GM10248 (cell line): ENCODE measurements around the gene KRTAP6-1.

Source experiments
- CTCF ChIA-PET: fragments of 300-600 bp; sonication (Branson Sonifier 250); formaldehyde crosslinking; extraction: SDS; loops from one replicate; lab custom pipeline; 2021; ENCODE audit warnings: antibody characterized with exemption; lab: Yijun Ruan, JAX
- POLR2A ChIA-PET: fragments of 350-650 bp; sonication (Branson Sonifier 250); formaldehyde crosslinking; extraction: SDS; loops from one replicate; lab custom pipeline; 2020; ENCODE audit warnings: antibody characterized with exemption; lab: Yijun Ruan, JAX
- DNase-seq: peaks from one replicate; pipeline ENCODE4 v3.0.0; 2012; ENCODE audit errors: extremely low spot score
- TF ChIP-seq, protein P1 (sequence below): IDR thresholded peaks from 2 replicates; pipeline ENCODE4 v1.5.1; 2012; ENCODE audit warnings: mild to moderate bottlenecking, low read depth; ENCODE audit errors: extremely low read depth, missing control alignments, control extremely low read depth

The KRTAP6-1 gene, protein sequence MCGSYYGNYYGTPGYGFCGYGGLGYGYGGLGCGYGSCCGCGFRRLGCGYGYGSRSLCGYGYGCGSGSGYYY

DNA sequence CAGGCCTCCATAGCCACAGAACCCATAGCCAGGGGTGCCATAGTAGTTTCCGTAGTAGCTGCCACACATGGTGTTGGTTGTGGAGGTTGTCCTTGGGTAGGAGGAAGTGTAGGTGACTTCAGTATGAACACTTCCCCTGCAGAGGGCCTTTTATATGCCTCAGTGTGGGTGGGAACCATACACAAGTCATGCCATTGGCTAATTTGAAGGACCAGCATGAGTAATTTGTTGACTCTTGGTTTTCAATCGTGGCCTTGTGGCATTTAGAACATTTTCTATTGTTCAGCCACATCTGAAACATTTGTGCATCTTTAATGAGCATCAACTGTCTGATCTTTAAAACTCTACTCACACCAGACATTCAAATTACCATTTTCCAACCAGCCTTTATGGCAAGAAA is at the start of gene KRTAP6-1:
Gene KRTAP6-1 (minus strand): TSS at position 95 of the 400 bp plus-strand sequence. CDS start 26 bp downstream, at position 69.
- DNase-seq: no peak
- POLR2A ChIA-PET: no interaction called here
- CTCF ChIA-PET: no interaction called here
- TF ChIP-seq, protein P1, sequence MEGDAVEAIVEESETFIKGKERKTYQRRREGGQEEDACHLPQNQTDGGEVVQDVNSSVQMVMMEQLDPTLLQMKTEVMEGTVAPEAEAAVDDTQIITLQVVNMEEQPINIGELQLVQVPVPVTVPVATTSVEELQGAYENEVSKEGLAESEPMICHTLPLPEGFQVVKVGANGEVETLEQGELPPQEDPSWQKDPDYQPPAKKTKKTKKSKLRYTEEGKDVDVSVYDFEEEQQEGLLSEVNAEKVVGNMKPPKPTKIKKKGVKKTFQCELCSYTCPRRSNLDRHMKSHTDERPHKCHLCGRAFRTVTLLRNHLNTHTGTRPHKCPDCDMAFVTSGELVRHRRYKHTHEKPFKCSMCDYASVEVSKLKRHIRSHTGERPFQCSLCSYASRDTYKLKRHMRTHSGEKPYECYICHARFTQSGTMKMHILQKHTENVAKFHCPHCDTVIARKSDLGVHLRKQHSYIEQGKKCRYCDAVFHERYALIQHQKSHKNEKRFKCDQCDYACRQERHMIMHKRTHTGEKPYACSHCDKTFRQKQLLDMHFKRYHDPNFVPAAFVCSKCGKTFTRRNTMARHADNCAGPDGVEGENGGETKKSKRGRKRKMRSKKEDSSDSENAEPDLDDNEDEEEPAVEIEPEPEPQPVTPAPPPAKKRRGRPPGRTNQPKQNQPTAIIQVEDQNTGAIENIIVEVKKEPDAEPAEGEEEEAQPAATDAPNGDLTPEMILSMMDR: no peak

DNA sequence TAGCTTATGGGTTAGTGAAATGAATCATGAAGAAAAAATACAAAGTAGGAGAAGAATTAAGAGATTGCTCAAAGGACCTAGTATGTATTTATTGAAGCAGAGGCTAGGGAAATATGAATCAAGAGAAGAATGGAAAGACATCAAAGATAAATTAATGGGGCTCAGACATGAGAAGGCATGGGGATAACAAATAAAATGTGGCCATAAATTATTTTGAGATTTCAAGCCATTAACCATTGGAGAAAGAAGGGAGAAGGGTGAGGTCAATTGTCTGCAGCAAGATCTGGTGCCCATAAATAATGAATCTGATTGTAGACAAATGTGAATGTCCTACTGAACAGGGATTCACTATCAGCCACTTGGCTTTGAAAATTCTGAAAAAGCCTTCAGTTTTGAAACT is 39.2 kb upstream of the KRTAP6-1 start:
- no peak for DNase-seq
- POLR2A ChIA-PET: no interaction called here
- CTCF ChIA-PET: no interaction called here
- TF ChIP-seq, protein P1: no peak

DNA sequence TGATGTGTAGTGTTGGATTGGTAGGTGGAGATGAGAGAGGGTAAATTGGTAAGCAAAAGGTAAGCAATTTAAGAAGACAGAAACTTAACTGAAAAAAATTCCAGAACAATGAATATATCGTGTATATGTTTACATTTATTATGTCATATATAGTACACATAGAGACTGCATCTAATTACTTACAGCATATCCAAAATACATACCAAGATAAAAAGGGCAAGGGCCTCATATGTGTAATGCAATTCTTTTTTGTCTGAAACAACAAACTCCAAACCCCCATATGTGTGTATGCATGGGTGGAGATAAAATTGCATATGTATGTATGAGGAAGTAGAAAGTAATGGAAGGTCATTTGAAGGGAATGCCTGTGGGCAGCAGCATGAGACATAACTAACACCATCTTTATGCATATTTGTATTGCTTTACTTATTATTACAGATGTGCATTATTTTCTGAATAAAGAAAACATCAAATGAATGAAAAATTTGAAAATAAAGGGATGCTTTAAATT is 33.2 kb upstream of the KRTAP6-1 start:
- ChIA-PET CTCF (no interaction called here), POLR2A (no interaction called here)
- DNase-seq: no peak
- TF ChIP-seq, protein P1: no peak

DNA sequence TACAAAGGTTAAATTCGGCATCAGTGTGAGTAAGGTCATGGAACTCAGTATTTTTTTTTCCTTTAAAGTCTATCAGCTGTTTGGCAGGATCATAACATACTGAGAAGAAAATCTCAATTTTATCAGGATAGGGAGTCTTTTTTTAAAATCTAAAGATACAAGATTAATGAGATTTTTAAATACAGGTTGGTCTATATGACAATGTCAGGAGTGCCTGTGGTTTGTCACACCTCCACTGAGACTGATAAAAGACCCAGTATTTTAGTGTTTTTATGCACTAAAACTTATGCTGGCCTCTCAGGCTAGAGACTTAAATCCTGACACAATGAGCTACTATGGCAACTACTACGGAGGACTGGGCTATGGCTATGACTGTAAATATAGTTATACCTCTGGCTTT is 28.8 kb upstream of the KRTAP6-1 start, which contains the start of gene KRTAP20-3:
Gene KRTAP20-3 (plus strand): TSS at position 301 of the 400 bp plus-strand sequence.
- ChIA-PET POLR2A (no interaction called here), CTCF (no interaction called here)
- no peak for DNase-seq
- TF ChIP-seq, protein P1: no peak

DNA sequence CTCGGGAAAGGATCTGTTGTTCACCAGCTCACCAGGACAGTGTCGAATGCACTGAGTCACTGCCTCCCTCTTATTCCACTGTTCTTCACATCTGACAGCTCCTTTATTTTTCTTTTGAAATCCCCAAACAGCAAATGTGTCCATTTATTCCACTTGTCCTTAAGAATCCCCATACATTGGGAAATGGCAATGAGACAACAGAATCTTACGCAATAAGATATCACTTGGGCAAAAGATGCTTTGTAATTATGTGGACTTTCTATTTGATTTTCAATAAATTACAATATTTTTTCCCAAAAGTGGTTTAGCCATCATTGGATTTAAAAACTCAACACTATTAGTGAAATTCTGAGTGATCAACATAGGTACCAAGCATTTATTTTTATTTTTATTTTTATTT is 25.0 kb upstream of the KRTAP6-1 start:
- ChIA-PET CTCF (no interaction called here), POLR2A (no interaction called here)
- TF ChIP-seq, protein P1: no peak
- DNase-seq: no peak

DNA sequence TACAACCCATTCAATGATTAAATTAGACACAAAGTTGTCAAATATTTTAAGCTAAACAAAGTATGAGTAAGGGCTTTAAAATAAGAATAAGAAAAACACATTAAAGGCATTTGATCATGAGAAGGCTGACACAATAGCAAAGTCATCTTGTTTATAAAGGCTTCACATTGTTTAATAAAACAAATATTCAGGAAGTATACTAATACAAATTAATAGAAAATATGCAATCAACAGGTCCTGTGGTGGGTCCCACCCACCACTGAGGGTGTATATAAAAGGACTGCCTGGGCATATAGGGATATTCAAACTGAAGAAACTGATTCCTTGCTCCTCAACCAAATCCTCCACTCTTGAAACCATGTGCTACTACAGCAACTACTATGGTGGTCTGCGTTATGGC is 21.2 kb upstream of the KRTAP6-1 start, which contains the start of gene KRTAP20-2:
Gene KRTAP20-2 (plus strand): TSS at position 301 of the 400 bp plus-strand sequence. CDS start 58 bp downstream, at position 359.
- POLR2A ChIA-PET: no interaction called here
- TF ChIP-seq, protein P1: no peak
- CTCF ChIA-PET: no interaction called here
- no peak for DNase-seq

DNA sequence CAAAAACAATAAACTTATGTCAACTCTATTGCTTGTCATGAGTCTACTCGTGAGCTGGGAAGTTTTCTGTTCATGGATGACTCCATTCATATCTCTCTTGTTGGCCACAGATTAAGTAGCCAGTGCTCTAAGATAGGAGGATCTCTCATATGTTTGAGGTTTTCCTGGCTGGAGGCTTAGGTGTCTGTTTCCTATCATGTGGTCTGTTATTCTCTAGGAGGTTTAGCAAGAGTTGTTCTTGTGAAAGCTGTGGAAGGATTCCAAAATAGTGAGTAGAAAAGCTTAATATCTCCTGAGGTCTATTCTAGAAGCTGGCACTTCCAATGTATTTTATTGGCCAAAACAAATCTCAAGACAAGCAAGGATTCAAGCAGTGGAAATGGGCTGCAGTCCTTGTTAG is 15.5 kb upstream of the KRTAP6-1 start:
- DNase-seq: no peak
- ChIA-PET POLR2A (no interaction called here), CTCF (no interaction called here)
- TF ChIP-seq, protein P1: no peak
